Activated T-helper 17 cell treated with anti-CD3 and anti-CD28 coated beads, Interleukin-2, amount 50 U/mL, for 72 hours (primary cell): ENCODE measurements around the gene C1orf216. TPM values are rescaled to one million over a fixed set of nuclear protein-coding genes. Genes with fewer than 3 reads are reported as not detected.

Experiments
- ATAC-seq: fragments of 150-1000 bp; cut with Tn5 transposase; replicated peaks from 2 replicates; pipeline ENCODE4 v1.10.0; 2021; ENCODE audit warnings: mild to moderate bottlenecking, moderate library complexity
- H3K27ac Mint-ChIP-seq: one replicate; pipeline ENCODE4 v1.8.0; 2022; ENCODE audit warnings: mixed read lengths
- H3K27me3 Mint-ChIP-seq: one replicate; pipeline ENCODE4 v1.8.0; 2022; ENCODE audit warnings: mixed read lengths
- H3K36me3 Mint-ChIP-seq: one replicate; pipeline ENCODE4 v1.8.0; 2022; ENCODE audit warnings: low read depth, mild to moderate bottlenecking, mixed read lengths
- H3K4me1 Mint-ChIP-seq: one replicate; pipeline ENCODE4 v1.8.0; 2022; ENCODE audit warnings: mixed read lengths
- H3K4me3 Mint-ChIP-seq: one replicate; pipeline ENCODE4 v1.8.0; 2022; ENCODE audit warnings: mild to moderate bottlenecking, mixed read lengths
- H3K9me3 Mint-ChIP-seq: one replicate; pipeline ENCODE4 v1.8.0; 2022; ENCODE audit warnings: mixed read lengths
- total RNA-seq, 2 donors: library from RNA; stranded (reverse); gene quantifications; one replicate each; pipeline ENCODE4 v1.2.3, GENCODE V29; 2022

Gene C1orf216
- total RNA-seq, 2 donors from 2014 or later, result 11.5 to 21.1 TPM

- Mint-ChIP-seq H3K4me3 (no peak overlapping the region), H3K27ac (no peak overlapping the region), H3K27me3 (peaks cover 27% of the 10 kb centered on the region), H3K36me3 (no peaks in the 10 kb centered on the region), H3K4me1 (peaks cover 1% of the 10 kb centered on the region), H3K9me3 (no peaks in the 10 kb centered on the region)
- ATAC-seq, result no peak
These were observed 35.7 kb downstream of the C1orf216 start for GRCh38 chr1:35683012-35683411.

- Mint-ChIP-seq H3K4me3 (no peak overlapping the region), H3K9me3 (no peaks in the 10 kb centered on the region), H3K4me1 (no peaks in the 10 kb centered on the region), H3K27me3 (peaks cover 22% of the 10 kb centered on the region), H3K27ac (no peak overlapping the region), H3K36me3 (no peaks in the 10 kb centered on the region)
- no peak for ATAC-seq
These were observed 38.4 kb downstream of the C1orf216 start for GRCh38 chr1:35680271-35680670.

- Mint-ChIP-seq H3K27me3 (peaks cover 17% of the 10 kb centered on the region), H3K27ac (no peak overlapping the region), H3K36me3 (no peaks in the 10 kb centered on the region), H3K4me1 (no peaks in the 10 kb centered on the region), H3K9me3 (no peaks in the 10 kb centered on the region), H3K4me3 (no peak overlapping the region)
- ATAC-seq, result no peak
These were observed 42.9 kb downstream of the C1orf216 start for GRCh38 chr1:35675773-35676172.

- H3K4me3 Mint-ChIP-seq, result no peak overlapping the region
- no peaks in the 10 kb centered on the region for H3K9me3 Mint-ChIP-seq
- H3K27me3 Mint-ChIP-seq, result peaks cover 13% of the 10 kb centered on the region
- H3K27ac Mint-ChIP-seq, result no peak overlapping the region
- no peak for ATAC-seq
- no peaks in the 10 kb centered on the region for H3K36me3 Mint-ChIP-seq
- H3K4me1 Mint-ChIP-seq, result no peaks in the 10 kb centered on the region
These were observed 44.6 kb downstream of the C1orf216 start for GRCh38 chr1:35674111-35674510.

GRCh38 chr1:35672116-35672515, 46.6 kb downstream of the C1orf216 start:
- Mint-ChIP-seq H3K36me3 (no peaks in the 10 kb centered on the region), H3K27me3 (peaks cover 12% of the 10 kb centered on the region), H3K4me3 (no peak overlapping the region), H3K4me1 (no peaks in the 10 kb centered on the region), H3K27ac (no peak overlapping the region), H3K9me3 (no peaks in the 10 kb centered on the region)
- no peak for ATAC-seq

GRCh38 chr1:35668506-35668905, 50.2 kb downstream of the C1orf216 start:
- no peak for ATAC-seq
- no peak overlapping the region for H3K4me3 Mint-ChIP-seq

GRCh38 chr1:35666916-35667315, 51.8 kb downstream of the C1orf216 start:
- Mint-ChIP-seq H3K27ac (no peak overlapping the region), H3K36me3 (no peaks in the 10 kb centered on the region), H3K27me3 (peaks cover 15% of the 10 kb centered on the region), H3K4me3 (no peak overlapping the region), H3K4me1 (no peaks in the 10 kb centered on the region), H3K9me3 (no peaks in the 10 kb centered on the region)
- no peak for ATAC-seq

More at GRCh38 chr1:35668506-35668905, 50.2 kb downstream of the C1orf216 start:
- peaks cover 15% of the 10 kb centered on the region for H3K27me3 Mint-ChIP-seq
- no peaks in the 10 kb centered on the region for H3K9me3 Mint-ChIP-seq
- H3K36me3 Mint-ChIP-seq, result no peaks in the 10 kb centered on the region
- no peak overlapping the region for H3K27ac Mint-ChIP-seq
- H3K4me1 Mint-ChIP-seq, result no peaks in the 10 kb centered on the region

GRCh38 chr1:35666216-35666615, 52.5 kb downstream of the C1orf216 start:
- Mint-ChIP-seq H3K4me3 (no peak overlapping the region), H3K27ac (no peak overlapping the region), H3K27me3 (peaks cover 14% of the 10 kb centered on the region), H3K9me3 (no peaks in the 10 kb centered on the region), H3K36me3 (no peaks in the 10 kb centered on the region), H3K4me1 (no peaks in the 10 kb centered on the region)
- ATAC-seq, result no peak

Other genes starting within 250 kb of the C1orf216 start
- 10 to 100 TPM; 45.8 to 98.2 TPM for gene KIAA0319L, start 161.5 kb downstream of the C1orf216 start, total RNA-seq
- gene NCDN, start 161.1 kb downstream of the C1orf216 start, total RNA-seq, result 10 to 100 TPM; 37.1 to 42.4 TPM
- 1 to 10 TPM in 1 of 2 donors, under 1 TPM in 1; 0.97 to 4.5 TPM for gene TFAP2E, start 145.6 kb downstream of the C1orf216 start, total RNA-seq
- gene PSMB2, start 77.4 kb downstream of the C1orf216 start, total RNA-seq, result 100 to 1,000 TPM in 1 of 2 donors, 10 to 100 TPM in 1; 60.5 to 102 TPM
- gene CLSPN, start 51.1 kb upstream of the C1orf216 start, total RNA-seq, result 10 to 100 TPM; 27.2 to 70.7 TPM
- 1 to 10 TPM; 5.9 to 8.1 TPM for gene AGO4, start 89.1 kb upstream of the C1orf216 start, total RNA-seq
- gene AGO1, start 164.3 kb upstream of the C1orf216 start, total RNA-seq, result 10 to 100 TPM; 29.5 to 34.9 TPM
- 10 to 100 TPM; 32.1 to 36.8 TPM for gene AGO3, start 212.2 kb upstream of the C1orf216 start, total RNA-seq